NCI-H2196 treated with DMSO at 0.1 percent for 48 hours (cell line): ENCODE results near the gene ANKUB1.
A peak's percentile ranks its signal among the peaks of the same experiment; 100 is the strongest.

ENCODE experiments used
- DNase-seq: peaks from one replicate; lab custom pipeline; 2025; ENCODE audit not compliant: unreplicated experiment; lab: John Stamatoyannopoulos, UW

The ANKUB1 gene

DNA sequence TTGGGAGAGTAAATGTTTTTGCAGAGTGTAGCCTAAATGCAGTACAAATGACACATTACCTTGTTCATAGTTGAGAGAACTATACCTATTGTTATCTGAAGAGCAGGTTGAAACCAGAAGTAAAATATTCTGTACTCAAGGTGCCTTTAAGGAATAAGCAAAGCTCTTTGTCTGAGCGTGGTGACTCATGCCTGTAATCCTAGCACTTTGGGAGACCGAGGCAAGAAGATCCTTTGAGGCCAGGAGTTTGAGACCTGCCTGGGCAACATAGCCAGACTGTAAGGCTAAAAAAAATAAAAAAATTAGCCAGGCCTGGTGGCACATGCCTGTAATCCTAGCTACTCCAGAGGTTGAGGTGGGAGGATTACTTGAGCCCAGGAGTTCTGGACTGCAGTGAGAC lies 18.5 kb upstream of the ANKUB1 start:
- no peak for DNase-seq

- no peak for DNase-seq
These were observed 17.3 kb upstream of the ANKUB1 start for GRCh38 chr3:149809699-149810098.

- peak; percentile 73 for DNase-seq
These were observed 16.0 kb upstream of the ANKUB1 start for GRCh38 chr3:149808209-149808829.

DNA sequence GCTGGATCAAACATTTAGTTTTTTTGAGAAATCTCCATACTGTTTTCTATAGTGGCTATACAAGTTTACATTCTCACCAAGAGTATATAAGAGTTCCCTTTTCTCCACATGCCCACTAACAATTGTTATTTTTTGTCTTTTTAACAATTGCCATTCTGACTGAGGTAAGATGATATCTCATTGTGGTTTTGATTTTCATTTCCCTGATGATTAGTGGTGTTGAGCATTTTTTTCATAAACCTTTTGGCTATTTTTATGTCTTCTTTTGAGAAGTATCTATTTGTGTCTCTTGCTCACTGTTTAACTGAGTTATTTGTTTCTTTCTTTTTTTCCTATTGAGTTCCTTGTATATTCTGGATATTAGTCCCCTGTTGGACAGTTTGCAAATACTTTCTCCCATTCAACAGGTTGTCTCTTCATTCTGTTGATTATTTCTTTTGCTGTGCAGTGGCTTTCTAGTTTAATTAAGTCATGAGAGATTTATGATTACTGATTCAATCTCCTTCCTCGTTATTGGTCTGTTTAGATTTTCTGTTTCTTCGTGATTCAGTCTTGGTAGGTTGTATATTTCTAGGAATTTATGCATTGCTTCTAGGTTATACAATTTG lies 13.9 kb upstream of the ANKUB1 start:
- DNase-seq = no peak

DNA sequence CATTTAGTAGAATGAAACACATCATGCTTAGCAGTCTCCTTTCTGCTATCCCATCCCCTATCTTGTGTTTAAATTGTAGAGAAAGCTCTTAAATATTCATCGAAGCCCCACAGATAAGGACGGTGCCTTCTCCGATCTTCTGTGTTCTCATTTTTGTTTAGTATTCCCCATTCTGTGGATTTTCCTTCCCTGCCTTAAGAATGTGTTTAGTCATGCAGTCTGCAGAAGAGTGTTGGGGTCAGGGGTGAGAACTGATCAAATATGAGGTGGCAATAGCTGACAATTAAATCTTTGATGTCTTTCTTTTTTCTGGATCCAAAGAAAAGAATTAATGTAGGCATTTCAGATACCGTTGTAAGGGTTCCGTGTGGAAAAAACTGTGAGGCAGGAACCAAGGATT lies 9.3 kb upstream of the ANKUB1 start:
- no peak for DNase-seq

DNA sequence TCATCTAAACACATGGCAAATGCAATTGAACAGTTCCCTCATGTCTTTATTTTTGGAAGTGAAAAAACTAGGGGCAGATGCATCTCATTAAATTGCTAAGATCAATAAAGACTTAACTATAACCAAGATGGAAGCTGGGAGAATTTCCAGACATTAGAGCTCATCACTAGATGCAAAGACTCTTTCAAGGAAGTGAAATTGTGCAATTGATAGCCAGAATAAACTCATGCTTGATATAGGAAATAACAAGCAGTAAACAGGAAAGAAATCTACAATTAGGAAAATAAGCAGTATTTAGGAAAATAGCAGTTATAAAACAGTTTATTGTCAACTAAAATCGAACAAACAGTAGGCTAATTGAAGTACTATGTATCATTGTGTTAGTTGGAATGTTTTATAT lies 8.8 kb upstream of the ANKUB1 start:
- no peak for DNase-seq

DNA sequence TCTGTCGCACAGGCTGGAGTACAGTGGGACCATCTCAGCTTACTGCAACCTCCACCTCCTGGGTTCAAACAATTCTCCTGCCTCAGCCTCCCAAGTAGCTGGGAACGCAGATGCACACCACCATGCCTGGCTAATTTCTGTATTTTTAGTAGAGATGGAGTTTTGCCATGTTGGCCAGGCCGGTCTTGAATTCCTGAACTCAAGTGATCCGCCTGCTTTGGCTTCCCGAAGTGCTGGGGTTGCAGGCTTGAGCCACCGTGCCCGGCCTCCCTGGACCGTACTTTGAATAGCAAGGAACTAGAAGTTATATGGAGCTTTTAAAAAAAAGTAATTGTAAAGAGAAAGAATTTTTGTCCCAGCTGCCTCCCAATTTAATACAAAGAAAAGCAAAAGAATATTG lies 8.3 kb upstream of the ANKUB1 start:
- DNase-seq = no peak

- DNase-seq = no peak
These were observed 3.7 kb upstream of the ANKUB1 start for GRCh38 chr3:149796026-149796425.

- no peak for DNase-seq
These were observed 1.7 kb downstream of the ANKUB1 start for GRCh38 chr3:149790698-149791097.

DNA sequence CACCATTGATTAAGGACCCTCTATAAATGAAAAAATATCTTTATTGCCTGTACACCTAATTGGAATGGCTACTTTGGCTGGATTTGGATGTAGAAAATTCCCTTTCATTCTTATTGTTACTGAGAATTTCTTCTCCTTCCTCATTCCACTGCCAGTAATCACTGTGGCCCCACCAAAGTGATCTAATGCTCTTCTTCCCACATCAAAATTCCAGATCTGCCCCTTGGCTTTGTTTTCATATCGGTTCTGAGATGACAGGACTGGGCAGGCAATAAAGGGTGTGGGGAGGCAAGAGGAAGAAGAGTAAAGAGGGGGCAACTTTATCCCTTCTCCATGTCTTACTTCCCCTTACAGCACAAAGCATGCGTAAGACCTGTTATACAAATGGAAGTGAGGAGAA lies 2.1 kb downstream of the ANKUB1 start:
- no peak for DNase-seq

DNA sequence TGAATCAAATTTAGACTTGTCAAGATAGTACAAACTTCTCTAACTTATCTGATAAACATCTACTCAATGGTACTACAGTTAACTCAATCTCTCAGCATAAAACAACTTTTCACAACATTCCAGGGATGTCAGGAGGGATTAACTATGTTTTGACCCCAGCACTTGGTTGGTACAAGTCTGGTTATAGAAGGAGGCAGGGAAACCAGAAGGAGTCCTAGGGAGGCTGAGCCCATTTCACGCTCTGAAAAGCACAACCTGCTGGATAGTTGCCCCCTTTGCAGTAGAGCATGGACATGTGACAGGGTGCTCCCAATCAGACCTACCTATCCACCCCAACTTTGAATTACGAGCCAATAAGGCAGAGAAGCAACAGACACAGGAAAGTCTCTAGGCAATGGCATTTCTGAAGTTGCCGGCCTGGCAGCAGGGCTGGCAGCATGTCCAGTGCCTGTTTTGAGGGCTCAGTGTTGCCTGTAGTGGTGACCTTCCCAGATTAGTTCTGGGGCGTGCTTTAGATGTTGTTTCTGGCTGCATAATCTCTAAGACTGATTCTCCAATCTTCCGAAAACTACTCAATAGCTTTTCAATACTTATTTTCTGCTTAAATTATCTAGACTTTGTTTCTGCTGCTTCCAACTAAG lies 8.2 kb downstream of the ANKUB1 start:
- no peak for DNase-seq

GRCh38 chr3:149783576-149783975 lies 8.8 kb downstream of the ANKUB1 start:
- DNase-seq = no peak

GRCh38 chr3:149781741-149782140 lies 10.6 kb downstream of the ANKUB1 start:
- DNase-seq = no peak

GRCh38 chr3:149781211-149781610 lies 11.1 kb downstream of the ANKUB1 start:
- no peak for DNase-seq

DNA sequence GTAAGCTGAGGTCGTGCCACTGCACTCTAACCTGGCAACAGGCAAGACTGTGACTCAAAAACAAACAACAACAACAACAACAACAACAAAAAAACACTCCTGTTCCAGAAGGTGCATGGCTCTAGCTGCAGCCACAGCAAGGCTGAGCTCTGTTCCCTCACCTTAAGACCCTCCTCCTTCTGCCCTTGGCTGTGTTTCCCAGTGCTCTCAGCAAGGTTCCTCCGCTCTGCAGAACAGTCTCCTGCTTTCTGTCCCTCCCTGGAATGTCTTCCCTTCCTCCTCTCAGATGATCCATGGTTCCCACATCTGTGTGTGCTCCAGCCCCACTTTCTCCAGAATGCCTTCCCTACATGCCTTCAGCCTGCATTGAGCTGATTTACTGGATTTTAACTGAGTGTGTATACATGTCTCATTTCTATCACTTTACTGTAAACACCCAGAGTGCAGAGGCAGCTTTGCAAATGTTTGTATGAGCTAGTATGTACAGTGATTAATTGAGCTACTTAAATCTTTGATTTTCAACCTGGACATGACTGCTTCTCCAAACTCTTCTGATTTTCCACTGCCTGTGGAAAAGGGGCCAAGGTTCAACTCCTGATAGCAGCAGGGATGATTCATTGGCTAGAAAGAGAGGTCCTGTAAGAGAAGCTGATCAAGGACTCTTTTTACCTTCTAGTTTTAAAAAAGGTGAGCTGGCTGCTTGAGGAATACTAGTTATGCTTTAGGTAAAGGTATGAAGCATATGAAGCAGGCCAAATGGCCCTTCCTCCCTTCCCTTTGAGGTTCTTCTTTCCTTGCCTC lies 14.7 kb downstream of the ANKUB1 start:
- DNase-seq = no peak

DNA sequence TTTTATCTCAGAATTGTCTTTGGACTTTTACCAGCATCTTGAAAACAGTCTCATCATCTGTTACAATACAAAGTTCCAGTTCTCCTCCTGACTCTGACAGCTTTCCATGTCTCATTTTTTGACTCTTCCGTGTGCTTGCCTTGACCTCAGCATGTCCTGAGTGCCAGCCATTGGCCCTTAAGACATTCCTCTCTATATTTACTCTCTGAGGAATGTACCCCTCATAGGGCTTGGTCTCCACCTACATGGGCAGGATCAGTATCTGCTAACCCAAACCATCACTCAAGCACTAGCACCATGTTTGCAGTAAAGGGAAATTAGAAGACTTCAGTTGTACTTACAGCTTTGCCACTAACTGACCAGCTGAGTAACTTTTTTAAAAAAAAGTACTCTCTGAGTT lies 16.2 kb downstream of the ANKUB1 start:
- no peak for DNase-seq

DNA sequence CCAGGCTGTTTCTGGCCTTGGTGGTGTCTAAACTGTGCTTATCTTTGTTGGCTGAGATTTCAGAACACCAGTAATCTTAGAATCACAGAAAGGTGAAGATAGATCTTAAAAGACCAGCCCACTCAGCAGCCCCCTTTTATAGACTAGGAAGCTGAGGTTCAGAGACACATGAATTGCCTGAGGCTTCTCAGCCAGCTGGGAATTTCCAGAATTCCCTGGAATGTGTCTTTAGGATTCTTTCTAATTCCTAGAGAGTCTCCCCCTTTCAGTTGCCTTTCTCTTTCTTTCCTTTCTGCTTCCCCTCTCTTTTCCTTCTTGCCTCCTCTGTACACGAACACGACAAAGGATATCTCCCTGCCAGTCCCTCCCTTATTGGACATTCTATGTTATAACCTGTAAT lies 19.5 kb downstream of the ANKUB1 start:
- DNase-seq = no peak

GRCh38 chr3:149771652-149772271 lies 20.6 kb downstream of the ANKUB1 start:
- no peak for DNase-seq

DNA sequence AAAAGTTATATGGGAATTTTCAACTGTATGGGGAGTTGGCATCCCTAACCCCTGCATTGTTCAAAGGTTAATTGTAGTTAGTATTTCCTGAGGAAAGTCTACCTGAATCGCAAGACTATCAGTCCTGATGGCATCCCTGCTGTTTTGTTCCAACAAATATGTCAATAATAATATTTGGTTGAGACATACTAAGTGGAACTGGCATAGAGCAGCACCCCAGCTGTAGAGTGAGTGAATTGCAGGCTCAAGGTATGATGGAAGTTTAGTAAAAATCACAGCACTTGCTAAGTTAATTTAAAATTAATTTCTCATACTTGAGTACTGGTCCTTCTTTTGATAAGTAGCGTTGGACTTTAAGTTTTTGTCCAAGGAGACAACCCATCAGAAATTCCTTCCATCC lies 22.1 kb downstream of the ANKUB1 start:
- no peak for DNase-seq

DNA sequence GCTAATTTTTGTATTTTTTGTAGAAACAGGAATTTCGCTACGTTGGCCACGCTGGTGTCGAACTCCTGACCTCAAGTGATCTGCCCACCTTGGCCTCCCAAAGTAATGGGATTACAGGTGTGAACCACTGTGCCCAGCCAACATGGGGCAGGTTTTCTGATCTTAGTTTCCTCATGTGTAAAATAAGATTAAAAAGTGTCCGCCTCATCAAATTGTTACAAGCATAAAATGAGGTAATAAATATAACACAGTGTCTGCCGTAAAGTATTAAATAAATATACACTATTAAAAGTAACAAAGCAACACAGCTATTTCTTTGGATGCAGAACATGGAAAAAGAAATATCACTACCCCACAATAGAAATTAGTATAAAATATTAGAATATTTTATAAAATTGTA lies 23.6 kb downstream of the ANKUB1 start:
- DNase-seq = no peak

GRCh38 chr3:149767720-149768119 lies 24.6 kb downstream of the ANKUB1 start:
- no peak for DNase-seq
